GM19372 (cell line): ENCODE results near the gene CRYBG2.

ENCODE experiments used
- ATAC-seq: cut with Tn5 transposase; IDR thresholded peaks from one replicate; pipeline ENCODE4 v1.9.1; 2021; ENCODE audit warnings: mild to moderate bottlenecking, low read depth, moderate library complexity; ENCODE audit not compliant: unreplicated experiment

Gene CRYBG2

DNA sequence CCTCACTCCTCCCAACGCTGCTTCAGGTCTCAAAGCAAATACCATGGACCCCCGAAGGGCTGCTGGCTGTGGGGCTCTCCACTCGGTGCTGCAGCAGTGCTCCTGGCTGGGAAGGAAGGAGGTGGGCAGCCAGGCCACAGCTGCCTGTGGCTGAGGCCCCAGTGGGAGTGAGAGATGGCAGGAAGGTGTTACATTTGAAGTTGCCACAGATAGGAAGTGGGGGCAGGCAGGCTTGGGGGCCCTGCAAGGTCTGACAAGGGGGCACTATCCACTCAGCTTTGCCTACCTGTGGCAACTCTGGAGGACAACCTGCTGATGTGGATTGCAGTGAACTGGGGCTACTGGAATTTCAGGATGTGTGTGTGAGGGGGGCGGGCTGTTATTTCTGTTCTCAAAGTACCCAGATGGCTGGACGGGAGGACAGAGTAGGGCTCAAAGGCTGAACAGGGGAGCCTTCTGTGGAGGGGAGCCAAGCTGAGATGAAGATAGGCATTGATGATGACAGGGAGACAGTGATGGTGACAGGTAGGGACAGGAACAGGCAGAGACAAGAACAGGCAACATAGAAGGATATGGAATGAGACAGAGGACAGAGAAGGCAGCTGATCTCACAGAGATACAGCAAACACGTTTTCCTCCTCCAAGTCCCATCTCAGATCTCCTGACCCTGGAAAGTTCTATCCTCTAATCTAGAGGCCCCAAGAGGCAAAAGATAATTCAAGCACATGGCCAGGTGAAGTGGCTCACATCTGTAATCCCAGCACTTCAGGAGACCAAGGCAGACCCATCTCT, 16.9 kb upstream of the CRYBG2 start:
- no peak for ATAC-seq

- ATAC-seq: no peak
Observed at GRCh38 chr1:26368486-26368885, 14.6 kb upstream of the CRYBG2 start.

- ATAC-seq: no peak
Observed at GRCh38 chr1:26368006-26368405, 14.1 kb upstream of the CRYBG2 start.

- ATAC-seq: no peak
Observed at GRCh38 chr1:26367441-26367840, 13.5 kb upstream of the CRYBG2 start.

DNA sequence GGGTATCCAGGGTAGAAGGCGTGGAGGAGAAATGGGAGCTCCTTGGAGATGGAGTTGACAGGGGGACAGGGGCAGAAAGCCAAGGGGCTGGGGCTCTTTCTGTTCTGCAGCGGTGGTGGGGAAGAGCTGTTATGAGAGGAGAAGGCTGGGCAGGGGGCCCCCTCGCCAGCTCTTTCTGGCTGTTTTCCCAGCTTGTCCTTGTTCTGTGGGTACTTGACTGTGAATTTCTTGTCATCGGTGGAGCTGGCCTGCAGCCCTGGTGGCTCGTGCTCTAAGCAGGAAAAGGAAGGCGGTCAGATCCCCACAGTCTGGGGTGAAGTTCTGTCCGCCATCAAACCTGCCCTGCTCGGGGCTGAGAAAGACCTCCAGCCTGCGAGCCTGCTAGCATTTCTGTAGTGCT, 11.0 kb upstream of the CRYBG2 start:
- no peak for ATAC-seq

DNA sequence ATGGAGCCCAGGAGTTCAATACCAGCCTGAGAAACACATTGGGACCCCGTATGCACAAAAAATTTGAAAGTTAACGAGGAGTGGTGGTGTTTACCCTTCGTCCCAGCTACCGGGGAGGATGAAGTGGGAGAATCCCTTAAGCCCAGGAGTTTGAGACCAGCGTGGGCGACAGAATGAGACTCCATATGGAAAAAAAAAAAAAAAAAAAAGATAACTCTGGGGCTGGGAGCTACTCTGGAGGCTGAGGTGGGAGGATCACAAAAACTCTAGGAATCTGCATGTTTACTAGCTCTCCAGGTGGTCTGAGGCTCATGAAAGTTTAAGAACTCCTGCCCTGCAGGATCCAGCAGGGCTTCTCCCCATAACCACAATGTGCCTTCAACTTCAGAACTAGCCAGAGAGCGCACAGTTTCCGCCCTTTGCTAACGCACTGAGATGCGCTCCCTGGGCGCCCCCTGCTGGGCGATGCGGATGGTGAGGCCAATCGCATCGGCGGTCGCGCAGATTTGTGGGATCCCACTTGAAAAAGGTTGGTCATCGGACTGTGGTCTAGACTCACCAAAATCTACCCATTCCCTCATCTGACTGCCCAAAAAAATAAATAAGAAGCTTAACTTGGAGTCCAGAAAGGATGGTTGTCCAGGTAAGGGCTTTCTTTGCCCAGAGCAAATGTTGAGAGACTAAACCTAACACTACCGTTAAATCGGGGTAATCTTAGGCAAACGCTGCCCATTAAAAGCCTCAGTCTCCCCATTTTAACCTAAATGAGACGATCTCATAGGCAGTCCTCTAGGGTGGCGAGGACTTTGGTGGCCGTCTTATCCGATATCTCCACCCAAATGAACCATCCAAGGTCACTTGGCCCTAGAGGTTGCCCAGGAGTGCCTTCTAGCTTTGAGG, 9.9 kb upstream of the CRYBG2 start:
- no peak for ATAC-seq

DNA sequence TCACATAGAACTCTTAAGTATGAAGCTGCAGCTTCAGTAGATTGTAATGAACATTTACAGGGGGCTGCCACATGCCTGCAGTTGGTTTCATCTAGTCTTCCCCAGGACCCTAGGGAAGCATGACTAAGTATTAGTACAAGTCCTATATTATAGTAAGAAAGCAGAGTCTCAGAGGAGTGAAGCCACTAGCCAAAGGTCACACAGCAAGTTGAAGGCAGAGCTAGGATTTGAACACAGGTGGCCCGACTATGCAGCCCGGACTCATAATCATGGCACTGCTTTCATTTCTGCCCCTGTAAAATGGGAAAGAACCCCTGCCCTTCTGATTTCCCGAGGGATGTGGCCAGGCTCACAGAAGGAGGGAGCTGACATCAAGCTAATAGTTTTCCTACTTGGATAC, 8.4 kb upstream of the CRYBG2 start:
- ATAC-seq: no peak

DNA sequence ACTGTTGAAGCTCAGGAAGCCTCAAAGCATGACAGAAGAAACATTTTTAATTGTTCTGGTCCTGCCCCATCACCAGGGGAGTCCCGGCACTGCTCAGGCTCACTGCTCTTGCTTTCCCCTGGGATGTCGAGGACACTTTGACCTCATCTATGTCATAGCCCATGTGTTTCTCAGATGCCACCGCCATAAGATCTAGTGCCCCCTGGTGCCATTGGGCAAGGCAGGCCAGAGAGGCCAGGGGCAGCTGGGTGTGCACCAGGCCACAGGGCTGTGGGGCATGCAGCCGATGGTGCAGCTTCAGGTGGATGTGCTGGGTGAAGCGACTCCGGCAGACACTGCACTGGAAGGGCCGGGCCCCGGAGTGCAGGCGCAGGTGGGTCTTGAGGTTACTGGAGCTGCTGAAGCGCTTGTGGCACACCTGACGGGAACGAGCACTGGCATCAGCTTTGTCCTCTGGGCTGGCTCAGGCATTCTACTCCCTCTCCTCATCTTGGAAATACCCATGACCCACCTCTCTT, 7.7 kb upstream of the CRYBG2 start:
- ATAC-seq: no peak

GRCh38 chr1:26360807-26361604, 7.1 kb upstream of the CRYBG2 start:
- no peak for ATAC-seq

DNA sequence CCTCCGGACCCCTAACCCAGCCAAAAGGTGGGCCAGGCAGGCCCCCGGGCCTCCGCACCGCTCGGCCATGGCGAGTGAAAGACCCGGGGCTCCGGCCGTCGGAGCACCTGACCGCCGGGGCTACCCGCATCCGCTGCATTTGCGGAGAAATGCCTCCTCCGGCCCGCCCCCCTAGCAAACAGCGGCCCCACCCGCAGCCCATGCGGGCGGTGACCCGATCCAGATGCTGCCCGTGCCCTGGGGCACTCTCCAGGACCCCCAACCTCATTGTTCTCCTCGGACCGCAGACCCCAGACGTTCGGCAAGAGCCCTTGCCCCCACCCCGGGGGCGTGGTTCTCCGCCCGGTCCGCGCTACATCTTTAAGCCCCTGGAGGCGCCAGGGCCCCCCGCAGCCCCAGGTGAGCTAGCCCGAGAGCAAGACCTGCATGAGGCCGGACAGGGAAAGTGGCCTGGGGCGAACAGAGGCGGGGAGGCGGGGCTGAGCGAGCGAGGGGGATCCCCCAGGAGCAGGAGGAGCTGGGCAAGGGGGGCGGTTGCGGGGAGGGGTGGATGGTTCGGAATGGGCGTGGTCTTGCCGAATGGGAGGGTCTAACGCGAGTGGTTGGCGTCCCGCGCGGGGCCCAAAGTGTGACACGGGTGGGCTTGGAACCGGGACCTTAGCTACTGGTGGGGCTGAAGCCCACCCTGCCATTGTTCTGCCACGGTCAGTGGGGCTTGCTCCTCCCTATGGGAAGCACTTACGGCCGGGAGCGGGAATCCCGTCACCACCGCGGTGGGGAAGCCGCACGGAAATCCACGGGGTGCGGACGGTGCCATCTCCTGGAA, 6.3 kb upstream of the CRYBG2 start:
- ATAC-seq: no peak

DNA sequence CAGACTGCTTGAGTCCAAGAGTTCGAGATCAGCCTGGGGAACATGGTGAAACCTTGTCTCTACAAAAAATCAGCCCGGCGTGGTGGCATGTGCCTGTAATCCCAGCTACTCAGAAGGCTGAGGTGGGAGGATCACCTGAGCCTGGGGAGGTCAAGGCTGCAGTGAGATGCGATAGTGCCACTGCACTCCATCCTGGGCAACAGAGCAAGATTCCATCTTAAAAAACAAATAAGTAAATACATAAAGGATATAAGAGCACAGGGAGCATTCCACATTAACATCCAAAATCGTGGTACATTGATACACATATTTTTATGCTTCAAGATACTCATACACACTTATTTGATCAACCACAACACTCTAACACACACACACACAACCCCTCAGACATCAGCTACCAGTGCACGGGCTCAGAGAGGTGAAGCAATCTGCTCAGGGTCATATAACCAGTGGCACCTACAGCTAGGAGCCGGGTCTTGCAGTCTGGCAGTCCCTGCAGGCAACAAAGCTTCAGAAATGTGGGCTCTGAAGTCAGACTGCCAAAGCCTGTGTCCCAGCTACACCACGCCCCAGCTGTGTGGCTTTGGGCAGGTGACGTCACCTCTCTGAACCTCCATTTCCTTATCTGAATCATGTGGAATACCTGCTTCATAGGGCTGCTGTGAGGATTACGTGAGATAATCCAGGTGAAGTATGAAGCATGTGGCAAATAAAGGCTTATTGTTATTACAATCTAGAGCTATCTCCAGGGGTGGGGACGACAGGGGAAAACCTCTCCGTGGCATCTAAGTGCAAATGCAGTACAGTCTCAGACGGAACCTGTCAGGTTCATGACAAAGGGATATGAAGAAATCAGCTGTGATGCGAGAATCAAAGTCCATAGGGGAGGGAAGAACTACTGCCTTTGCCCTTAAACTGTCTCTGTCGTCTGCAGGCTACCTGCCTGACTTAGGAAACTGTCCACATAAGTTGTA, 4.8 kb upstream of the CRYBG2 start:
- no peak for ATAC-seq

GRCh38 chr1:26357121-26357602, 3.2 kb upstream of the CRYBG2 start:
- ATAC-seq: no peak

- no peak for ATAC-seq
Observed at GRCh38 chr1:26356106-26356505, 2.2 kb upstream of the CRYBG2 start.

DNA sequence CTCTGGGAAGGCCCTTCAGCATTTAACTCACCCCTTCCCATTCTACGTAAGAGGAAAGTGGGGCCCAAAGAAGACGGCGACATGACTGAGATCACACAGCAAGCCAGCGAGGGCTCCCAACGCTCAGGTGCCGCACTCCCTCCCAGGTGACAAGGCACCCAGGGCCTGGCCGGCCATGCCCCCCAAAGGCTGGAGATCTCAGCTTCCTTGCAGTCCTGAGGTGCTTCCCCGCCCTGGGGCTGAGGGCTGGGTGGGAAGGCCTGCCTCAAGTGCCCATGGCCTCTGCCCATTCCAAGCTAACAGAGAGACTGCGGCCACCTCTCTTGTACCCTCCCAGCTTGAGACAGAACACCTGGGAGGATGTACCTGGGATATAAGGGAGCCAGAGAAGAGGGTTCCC, 1.0 kb upstream of the CRYBG2 start:
- ATAC-seq: no peak

- no peak for ATAC-seq
Observed at GRCh38 chr1:26353210-26353859, 595 bp downstream of the CRYBG2 start.

- no peak for ATAC-seq
Observed at GRCh38 chr1:26352338-26352679, 1.6 kb downstream of the CRYBG2 start.

DNA sequence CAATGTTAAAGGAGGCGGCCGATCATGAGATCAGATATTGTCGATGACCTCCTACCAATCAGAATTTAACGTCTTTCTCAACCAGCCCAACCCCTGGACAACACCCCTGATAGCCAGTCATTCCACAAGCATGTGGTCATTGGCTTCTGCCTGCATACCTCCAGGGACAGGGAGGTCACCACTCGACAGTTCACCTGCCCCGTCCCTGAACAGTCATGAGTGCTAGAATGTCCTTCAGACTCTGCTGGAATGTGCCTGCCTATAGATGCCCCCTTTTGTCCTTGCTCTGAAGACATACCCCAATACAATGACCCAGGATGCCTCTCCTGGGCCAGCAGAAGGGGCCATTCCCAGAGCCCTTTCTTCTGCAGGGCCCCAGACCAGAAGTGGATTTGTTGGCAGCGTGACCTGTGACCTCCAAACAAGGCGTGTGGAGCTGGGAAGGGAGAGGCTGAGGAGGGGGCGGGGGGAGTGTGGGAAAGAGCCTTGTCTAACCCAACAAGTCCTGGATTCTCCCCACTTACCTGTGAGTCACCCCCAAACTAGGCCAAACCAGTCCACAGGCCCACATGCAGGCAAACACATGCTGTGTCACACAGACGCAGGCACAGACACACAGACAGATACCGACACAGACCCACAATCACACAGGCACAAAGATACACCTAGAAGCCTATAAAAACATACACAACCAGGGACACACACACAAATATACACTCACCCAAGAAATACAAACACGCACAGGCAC, 2.2 kb downstream of the CRYBG2 start:
- ATAC-seq: no peak
